GM18526 (cell line): ENCODE data around the gene LRSAM1.

Experiments used
- POLR2A ChIP-seq: IDR thresholded peaks from 3 replicates; pipeline ENCODE4 v1.6.1; 2011; ENCODE audit not compliant: insufficient read length; ENCODE audit errors: extremely low read depth

The LRSAM1 gene

GRCh38 chr9:127537014-127537413, 85.7 kb downstream of the LRSAM1 start:
- TF ChIP-seq POLR2A, result no peak

GRCh38 chr9:127537792-127538191, 86.5 kb downstream of the LRSAM1 start:
- no peak for TF ChIP-seq POLR2A

GRCh38 chr9:127538849-127539258, 87.5 kb downstream of the LRSAM1 start:
- no peak for TF ChIP-seq POLR2A

GRCh38 chr9:127539259-127539981, 88.1 kb downstream of the LRSAM1 start:
- no peak for TF ChIP-seq POLR2A

- TF ChIP-seq POLR2A, result no peak
These were observed 88.8 kb downstream of the LRSAM1 start for GRCh38 chr9:127539982-127540663.

- TF ChIP-seq POLR2A, result no peak
These were observed 89.3 kb downstream of the LRSAM1 start for GRCh38 chr9:127540664-127541041.

- no peak for TF ChIP-seq POLR2A
These were observed 89.9 kb downstream of the LRSAM1 start for GRCh38 chr9:127541176-127541575.

GRCh38 chr9:127541865-127542264, 90.6 kb downstream of the LRSAM1 start:
- TF ChIP-seq POLR2A, result no peak

GRCh38 chr9:127543221-127543620, 91.9 kb downstream of the LRSAM1 start:
- TF ChIP-seq POLR2A, result no peak

- no peak for TF ChIP-seq POLR2A
These were observed 92.7 kb downstream of the LRSAM1 start for GRCh38 chr9:127543973-127544533.

- TF ChIP-seq POLR2A, result no peak
These were observed 94.2 kb downstream of the LRSAM1 start for GRCh38 chr9:127545196-127546124.

GRCh38 chr9:127546125-127546832, 95.0 kb downstream of the LRSAM1 start:
- TF ChIP-seq POLR2A, result no peak

- TF ChIP-seq POLR2A, result no peak
These were observed 97.1 kb downstream of the LRSAM1 start for GRCh38 chr9:127548352-127548881.

GRCh38 chr9:127549218-127549617, 97.9 kb downstream of the LRSAM1 start:
- no peak for TF ChIP-seq POLR2A
